ENCODE measurements around the gene SLC4A3. TPM values are rescaled to one million over a fixed set of nuclear protein-coding genes. Genes with fewer than 3 reads are reported as not detected.

SLC4A3 gene
- total RNA-seq, 1 experiment from 2014 or later, result 2.3 TPM

DNA sequence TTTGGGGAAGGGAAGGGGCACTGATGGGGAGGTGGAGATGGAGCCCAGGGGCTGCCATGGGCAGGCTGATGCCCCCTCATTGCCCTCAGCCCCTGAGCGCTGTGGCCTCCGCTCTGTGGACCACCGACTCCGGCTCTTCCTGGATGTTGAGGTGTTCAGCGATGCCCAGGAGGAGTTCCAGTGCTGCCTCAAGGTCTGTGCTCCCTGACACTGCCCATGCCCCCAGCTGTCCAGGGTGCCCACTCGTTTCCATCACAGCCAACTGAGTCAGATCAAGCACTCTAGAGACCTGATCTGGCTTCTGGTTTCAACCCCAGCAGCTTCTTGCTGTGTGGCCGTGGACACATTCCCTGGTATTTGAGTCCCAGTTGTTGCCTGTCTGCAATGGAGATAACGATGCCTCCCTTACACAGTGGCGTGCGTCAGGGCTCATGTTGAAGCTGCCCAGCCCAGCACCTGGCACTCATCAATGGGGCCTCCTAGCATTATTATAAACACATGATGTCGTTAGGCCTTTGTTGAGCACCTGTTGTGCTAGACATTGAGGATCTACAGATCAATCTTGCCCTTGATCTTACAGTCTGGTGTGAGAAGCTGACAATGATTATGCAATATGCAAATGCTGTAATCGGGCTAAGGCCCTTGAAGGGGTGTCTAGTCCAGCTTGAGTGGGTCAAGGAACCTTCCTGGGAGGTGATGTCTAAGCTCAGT lies 15.4 kb upstream of the SLC4A3 start:
- DNase-seq (ENCODE audit: low read depth), result no peak

DNA sequence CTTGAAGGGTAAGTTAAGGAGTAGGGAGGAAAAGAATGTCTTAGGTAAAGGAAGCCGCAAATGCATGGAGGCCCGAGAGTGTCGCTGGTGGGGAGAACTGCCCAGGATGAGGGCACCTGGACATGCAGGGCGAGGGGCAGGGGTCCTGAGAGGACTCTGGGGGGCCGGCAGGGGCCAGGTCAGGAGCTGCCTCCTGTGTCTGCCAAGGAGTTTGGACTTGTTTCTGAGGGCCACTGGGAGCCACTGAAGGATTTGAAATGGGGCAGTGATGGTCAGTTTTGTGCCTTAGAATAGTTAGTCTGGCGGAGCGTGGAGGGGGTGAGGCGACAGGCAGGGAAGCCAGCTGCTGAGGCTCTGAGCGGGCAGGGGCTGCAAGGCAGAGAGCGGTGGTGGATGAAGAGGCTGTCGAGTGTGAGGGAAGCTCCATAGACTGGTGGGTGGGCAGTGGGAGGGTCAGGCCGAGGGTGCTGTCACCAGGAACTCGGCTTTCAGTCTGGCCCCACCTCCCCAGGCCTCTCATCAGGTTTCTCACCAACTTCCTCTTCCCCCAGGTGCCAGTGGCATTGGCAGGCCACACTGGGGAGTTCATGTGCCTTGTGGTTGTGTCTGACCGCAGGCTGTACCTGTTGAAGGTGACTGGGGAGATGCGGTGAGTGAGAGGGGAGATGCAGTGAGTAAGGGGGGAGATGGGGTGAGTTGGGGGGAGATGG lies 14.7 kb upstream of the SLC4A3 start:
- DNase-seq (ENCODE audit: low read depth), result no peak

DNA sequence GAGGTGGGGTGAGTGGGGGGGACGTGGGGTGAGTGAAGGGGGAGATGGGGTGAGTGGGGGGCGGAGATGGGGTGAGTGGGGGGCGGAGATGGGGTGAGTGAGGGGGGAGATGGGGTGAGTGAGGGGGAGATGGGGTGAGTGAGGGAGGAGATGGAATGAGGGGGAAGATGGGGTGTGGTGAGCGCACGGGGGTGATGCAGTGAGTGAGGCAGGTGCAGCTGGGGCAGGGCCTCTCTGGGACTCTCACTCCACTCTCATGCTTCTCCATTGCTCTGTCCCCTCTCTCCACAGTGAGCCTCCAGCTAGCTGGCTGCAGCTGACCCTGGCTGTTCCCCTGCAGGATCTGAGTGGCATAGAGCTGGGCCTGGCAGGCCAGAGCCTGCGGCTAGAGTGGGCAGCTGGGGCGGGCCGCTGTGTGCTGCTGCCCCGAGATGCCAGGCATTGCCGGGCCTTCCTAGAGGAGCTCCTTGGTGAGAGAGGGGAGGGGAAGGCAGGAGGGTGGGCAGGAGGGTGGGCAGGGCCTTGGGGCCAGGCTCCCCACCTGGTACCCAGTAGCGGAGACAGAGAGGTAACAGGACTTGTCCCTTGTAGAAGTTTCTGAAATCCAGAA lies 13.9 kb upstream of the SLC4A3 start:
- DNase-seq (ENCODE audit: low read depth), result no peak

DNA sequence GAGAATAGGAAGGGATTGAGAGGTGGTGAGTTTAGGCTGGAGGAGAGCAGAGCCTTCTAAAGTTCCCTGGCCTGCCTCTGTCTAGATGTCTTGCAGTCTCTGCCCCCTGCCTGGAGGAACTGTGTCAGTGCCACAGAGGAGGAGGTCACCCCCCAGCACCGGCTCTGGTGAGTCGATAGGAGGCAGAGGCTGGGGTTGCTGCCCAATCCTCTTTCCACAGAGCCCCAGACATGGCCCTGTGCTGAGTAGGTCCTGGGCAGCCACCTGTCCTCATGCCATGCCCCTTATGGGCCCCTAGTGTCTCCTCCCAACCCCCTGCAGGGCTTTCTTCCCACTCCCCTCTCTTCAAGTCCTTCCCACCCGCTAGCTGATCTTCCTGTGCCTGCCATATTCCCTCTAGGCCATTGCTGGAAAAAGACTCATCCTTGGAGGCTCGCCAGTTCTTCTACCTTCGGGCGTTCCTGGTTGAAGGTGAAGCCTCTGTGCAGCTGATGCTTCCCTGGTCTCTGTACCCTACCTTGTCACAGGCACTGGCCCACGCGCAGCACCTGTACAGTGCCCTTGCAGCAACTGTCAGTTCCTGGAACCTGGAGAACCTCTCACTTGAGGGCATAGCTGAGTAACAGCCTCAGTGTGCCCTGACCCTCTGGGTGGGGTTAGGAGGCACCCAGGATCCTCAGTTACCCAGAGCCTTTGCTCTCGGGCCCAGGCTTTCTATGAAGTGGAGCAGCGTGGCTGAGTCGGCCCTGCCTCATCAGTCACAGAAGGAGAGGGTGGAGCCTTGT lies 13.2 kb upstream of the SLC4A3 start:
- no peak for DNase-seq (ENCODE audit: low read depth)

- no peak for DNase-seq (ENCODE audit: low read depth)
Observed at GRCh38 chr2:219615036-219615435, 12.4 kb upstream of the SLC4A3 start.

- DNase-seq (ENCODE audit: low read depth), result no peak
Observed at GRCh38 chr2:219615894-219616293, 11.5 kb upstream of the SLC4A3 start.

- no peak for DNase-seq (ENCODE audit: low read depth)
Observed at GRCh38 chr2:219616550-219616949, 10.9 kb upstream of the SLC4A3 start.

DNA sequence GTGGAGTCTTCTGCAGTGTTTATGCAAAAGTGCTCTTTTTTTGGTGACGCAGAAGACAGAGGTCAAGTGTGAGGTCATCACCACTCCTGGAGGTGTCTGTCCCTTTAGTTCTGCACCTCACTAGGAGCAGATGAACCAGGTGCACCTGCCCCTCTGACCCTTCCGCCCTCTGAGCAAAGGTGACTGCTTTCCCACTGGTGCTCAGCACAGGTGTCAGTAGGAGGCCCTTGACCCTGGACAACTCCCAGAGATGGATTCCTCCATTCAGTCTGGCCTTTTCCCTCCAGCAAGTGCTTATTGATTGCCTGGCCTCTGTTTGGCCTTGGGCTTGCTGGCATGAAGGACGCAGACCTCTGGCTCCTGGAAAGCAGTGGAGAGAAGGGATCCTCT lies 8.7 kb upstream of the SLC4A3 start:
- DNase-seq (ENCODE audit: low read depth), result no peak

- no peak for DNase-seq (ENCODE audit: low read depth)
Observed at GRCh38 chr2:219619235-219619634, 8.2 kb upstream of the SLC4A3 start.

- DNase-seq (ENCODE audit: low read depth), result no peak
Observed at GRCh38 chr2:219620546-219620945, 6.9 kb upstream of the SLC4A3 start.

GRCh38 chr2:219621935-219622334 lies 5.5 kb upstream of the SLC4A3 start:
- DNase-seq (ENCODE audit: low read depth), result no peak

DNA sequence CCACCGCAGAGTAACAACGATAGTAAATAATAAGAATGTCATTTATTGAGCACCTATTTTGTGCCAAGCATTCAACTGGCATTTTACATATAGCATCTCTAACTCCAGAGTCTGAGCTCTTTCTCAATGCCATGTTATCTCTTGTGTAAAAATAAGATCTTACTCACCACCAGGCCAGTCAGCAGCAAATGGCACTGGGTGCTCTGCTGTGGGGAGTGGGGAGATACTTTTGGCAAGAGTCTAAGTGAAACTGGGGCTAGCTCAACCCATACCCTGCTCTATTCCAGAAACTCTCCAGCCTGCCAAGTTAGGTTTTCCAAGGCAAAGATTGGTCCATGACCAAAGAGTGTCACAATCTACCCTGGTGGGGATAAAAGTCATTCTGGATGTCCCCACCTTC lies 5.0 kb upstream of the SLC4A3 start:
- no peak for DNase-seq (ENCODE audit: low read depth)

DNA sequence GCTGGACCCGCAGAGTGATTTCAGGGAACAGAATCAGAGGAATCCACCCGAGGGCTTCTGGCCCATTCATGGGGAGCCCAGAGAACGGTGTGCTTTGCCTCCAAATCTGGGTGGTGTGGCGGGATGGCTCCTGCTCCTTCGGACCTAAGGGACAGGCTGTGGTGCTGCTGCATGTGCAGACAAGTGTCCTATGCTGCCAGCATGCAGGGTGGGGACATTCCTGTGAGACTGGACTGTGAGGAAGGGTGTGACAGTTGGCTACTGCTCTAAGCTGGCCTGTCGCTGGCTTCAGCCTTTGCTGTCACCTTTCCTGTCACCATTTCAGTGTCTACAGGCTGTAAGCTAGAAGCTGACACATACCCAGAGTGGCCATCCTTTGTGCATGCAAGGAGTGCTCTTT lies 2.9 kb upstream of the SLC4A3 start:
- no peak for DNase-seq (ENCODE audit: low read depth)

GRCh38 chr2:219625179-219625578 lies 2.3 kb upstream of the SLC4A3 start:
- DNase-seq (ENCODE audit: low read depth), result no peak

DNA sequence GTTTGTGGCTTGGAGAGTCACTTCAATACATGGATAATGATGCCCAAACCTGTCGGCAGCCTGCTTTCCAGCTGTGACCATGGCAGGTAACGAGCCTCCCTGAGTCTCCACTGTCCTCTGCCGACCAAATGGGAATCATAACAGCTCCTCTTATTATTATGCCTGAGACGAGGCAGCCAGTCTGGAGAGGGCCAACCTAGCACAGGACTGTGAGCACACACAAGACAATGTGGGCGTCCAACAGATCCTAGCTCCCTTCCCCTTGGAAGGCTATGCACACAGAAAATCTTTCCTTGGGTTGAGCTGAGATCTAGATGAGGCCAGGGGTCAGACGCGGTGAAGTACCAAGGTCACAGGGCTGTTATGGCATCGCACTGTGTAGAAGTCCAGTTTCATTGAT lies 890 bp upstream of the SLC4A3 start:
- no peak for DNase-seq (ENCODE audit: low read depth)

- no peak for DNase-seq (ENCODE audit: low read depth)
Observed at GRCh38 chr2:219628235-219628985, 980 bp downstream of the SLC4A3 start.

DNA sequence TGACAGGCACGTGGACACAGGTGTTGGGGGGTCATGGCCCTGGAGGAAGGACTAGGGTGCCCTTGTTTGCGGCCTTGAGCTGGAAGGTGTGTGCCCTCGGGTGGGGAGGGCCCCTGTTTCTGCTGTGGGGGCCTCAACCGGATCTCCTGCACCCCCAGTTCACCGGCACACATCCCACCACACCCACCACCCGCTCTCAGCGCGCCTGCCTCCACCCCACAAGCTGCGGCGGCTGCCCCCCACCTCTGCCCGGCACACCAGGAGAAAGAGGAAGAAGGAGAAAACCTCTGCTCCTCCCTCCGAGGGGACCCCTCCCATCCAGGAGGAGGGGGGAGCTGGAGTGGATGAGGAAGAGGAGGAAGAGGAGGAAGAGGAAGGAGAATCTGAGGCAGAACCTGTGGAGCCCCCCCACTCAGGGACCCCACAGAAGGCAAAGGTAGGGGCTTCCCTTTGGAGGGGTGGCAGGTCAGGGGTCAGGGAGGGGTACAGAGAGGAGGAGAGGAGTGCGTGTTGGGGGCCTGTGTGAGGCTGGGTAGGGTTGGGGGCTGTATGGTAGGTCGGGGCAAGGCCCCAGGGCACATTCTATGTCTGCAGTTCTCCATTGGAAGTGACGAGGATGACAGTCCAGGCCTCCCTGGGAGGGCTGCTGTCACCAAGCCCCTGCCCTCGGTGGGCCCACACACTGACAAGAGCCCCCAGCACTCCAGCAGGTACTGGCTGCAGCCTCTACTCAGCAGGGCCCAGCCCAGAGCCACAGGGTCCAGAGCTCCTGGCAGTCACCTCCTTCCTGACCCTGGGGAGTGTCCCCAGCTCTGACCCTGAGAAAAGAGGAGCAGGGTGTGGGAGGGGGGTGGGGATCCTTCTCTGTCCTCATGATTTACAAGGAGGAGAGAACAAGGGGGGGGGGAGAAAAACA lies 1.8 kb downstream of the SLC4A3 start:
- DNase-seq (ENCODE audit: low read depth), result no peak

GRCh38 chr2:219629976-219630695 lies 2.7 kb downstream of the SLC4A3 start:
- DNase-seq (ENCODE audit: low read depth), result no peak

DNA sequence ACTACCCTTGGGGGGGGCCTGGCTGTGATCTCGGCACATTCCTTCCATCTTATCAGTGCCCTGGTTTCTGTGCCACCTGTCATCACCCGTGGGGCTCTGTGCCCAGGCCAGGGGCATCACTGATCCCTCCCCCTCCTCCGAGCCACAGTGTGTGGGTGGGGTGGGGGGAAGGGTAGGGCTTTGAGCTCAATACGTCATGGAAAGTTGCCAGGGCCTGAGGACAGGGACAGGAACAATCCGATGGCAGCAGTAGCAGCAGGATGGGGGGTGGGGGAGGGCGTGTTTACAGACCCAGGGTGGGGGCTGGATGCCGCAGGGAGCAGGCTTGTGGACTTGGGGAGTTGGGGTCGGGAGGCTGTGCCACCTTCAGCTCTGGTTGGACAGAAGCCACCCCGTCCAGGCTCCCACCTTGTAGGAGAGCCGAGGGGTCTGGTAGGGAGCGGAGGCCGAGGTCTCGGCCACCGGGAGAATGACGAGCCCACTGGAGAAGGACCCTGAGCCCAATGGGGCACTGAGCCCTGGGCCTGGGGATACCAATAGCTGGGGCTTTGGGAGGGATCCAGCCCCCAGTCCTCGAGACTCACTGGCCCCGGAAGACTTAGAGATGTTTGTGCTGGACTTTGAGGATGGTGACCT lies 3.5 kb downstream of the SLC4A3 start:
- DNase-seq (ENCODE audit: low read depth), result no peak

Measured in Daoy (cell line).